Stimulated activated CD4-positive, alpha-beta T cell treated with anti-CD3 and anti-CD28 coated beads, Interleukin-2, amount 100 ng/mL, for 48 hours (primary cell): ENCODE measurements around the gene NCKAP5.
"Not testable (repeated sequence)": the region's sequence is repeated elsewhere in the genome, so short reads cannot be mapped to it uniquely, and the experiment has no call there.

Experiments used
- DNase-seq, 2 donors: peaks; one replicate each; pipeline ENCODE4 v3.0.0-alpha.2; 2020

The NCKAP5 gene

DNA sequence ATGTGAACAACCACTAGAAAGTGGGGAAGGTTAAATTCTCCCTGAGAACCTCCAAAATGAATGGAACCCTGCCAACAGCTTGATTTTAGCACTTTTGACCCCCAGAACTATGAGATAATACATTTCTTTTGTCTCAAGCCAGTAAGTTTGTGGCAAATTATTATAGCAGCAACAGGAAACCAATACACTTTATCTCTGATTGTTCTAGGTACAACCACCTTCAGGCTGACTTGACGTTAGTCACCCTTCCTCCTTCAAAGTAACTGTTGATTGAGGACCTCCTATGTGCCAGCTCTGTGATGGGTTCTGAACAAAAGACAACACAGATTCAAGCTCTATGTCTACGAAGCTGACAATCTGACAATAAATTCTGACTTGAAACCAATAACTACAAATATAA is 318.9 kb downstream of the NCKAP5 start:
- no peak for DNase-seq

DNA sequence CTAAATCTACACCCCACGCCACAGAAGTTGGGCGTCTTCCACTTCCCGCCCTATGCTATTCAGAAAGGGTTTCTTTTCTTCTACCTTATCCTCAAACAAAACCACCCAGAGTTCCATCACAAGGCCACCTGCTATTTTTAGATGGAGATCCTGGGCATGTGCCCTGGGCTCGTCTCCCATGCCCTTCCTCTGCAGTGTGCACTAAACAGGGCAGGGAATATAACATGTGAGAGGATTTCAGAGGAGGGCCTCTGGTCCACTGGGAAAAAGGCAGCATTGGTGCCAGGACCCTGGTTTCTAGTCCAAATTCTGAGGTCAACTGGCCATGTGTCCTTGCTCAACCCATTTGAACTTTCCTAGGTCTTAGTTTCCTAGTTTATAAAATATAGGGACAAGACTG is 320.0 kb downstream of the NCKAP5 start:
- no peak for DNase-seq

GRCh38 chr2:133247631-133248030 is 320.6 kb downstream of the NCKAP5 start:
- DNase-seq, result no peak

- no peak for DNase-seq
Observed at GRCh38 chr2:133241224-133241571, 327.1 kb downstream of the NCKAP5 start.

- DNase-seq, result no peak
Observed at GRCh38 chr2:133240491-133241223, 327.6 kb downstream of the NCKAP5 start.

DNA sequence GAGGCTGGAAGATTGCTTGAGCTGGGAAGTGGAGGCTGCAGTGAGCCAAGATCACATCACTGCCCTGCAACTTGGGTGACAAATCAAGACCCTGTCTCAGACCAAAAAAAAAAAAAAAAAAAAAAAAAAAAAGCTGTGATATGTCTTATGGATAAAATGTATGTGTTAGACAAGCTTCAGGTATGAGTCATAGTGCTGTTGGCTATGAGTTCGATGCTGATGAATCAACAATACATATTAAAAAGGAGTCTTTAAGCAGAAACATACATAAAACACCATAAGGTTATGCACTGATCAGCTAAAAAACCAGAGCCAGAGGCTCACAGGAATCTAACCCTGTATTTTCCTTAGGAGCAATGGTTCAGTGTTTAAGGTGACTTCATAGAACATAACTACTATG is 332.3 kb downstream of the NCKAP5 start:
- no peak for DNase-seq

DNA sequence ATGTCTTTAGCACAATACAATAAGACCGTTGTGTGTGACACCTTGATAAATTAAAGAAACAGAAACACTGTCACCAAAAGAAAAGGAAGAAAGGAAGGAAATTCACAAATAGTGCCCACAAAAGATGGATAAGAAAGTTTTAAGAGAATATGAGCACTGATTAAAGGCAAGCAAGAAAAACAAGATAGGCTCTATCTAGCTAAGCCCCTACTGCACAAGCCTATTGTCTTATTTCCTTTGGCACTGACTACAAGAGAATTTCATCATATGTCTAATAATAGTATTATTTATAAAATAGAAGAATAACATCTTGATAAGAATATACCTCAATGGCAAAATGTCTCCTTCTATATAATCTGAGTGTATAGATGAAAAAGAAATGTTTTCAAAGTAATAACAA is 335.7 kb downstream of the NCKAP5 start:
- no peak for DNase-seq

- DNase-seq, result no peak
Observed at GRCh38 chr2:133231264-133231663, 337.0 kb downstream of the NCKAP5 start.

- no peak for DNase-seq
Observed at GRCh38 chr2:133229974-133230373, 338.3 kb downstream of the NCKAP5 start.

GRCh38 chr2:133223226-133223625 is 345.0 kb downstream of the NCKAP5 start:
- no peak for DNase-seq

- no peak for DNase-seq
Observed at GRCh38 chr2:133221398-133221797, 346.9 kb downstream of the NCKAP5 start.

DNA sequence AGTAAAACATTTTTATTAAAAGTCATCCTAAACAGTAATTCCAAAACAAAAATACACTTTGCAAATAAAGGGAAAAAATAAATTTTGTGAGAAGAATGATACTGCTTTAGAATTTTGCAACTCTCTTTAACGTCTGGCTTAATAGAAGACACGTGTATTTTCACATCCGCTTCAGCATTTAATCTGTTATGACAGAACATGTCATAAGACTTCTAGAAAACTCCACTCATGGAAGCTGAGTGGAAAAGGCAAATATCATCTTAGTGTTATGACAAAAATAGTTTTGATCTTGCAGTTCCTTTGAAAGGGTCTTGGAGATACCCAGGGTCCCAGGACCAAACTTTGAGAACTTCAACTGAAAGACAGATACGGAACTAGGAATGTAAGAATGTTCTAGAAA is 350.1 kb downstream of the NCKAP5 start:
- no peak for DNase-seq

GRCh38 chr2:133215477-133215876 is 352.8 kb downstream of the NCKAP5 start:
- DNase-seq, result no peak

DNA sequence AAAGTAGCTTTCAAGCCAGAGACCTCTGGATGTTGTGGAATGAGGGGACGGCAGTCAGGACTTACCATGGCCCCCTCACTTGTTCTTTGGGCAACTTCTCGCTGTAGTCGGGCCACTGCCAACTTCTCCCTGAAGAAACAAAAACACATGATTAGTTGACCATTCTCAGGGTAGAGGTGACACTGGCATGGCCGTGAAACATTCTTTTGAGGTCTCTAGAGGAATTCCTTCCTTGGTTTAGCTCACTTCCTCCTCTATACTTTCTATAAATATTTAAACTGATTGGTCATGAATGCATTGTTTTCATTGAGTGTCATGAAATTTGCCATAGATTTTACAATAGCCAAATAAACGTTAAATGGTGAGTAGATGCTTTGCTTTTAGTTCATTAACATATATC is 354.6 kb downstream of the NCKAP5 start:
- DNase-seq, result no peak

GRCh38 chr2:133209325-133209724 is 358.9 kb downstream of the NCKAP5 start:
- no peak for DNase-seq

DNA sequence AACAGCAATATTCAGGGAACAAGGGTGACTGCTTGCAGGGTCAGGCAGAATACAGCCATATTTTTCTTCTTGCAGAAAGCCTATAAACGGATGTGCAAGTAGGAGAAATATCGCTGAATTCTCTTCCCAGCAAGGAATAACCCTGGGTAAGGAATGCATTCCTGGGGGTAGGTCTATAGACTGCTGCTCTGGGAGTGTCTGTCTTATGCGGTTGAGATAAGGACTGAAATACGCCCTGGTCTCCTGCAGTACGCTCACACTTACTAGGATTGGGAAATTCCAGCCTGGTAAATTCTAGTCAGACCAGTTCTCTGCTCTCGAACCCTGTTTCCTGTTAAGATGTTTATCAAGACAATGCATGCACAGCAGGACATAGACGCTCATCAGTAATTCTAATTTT is 361.6 kb downstream of the NCKAP5 start:
- not testable (repeated sequence) for DNase-seq

GRCh38 chr2:133204421-133204820 is 363.8 kb downstream of the NCKAP5 start:
- no peak for DNase-seq

- no peak for DNase-seq
Observed at GRCh38 chr2:133200684-133201421, 367.4 kb downstream of the NCKAP5 start.

DNA sequence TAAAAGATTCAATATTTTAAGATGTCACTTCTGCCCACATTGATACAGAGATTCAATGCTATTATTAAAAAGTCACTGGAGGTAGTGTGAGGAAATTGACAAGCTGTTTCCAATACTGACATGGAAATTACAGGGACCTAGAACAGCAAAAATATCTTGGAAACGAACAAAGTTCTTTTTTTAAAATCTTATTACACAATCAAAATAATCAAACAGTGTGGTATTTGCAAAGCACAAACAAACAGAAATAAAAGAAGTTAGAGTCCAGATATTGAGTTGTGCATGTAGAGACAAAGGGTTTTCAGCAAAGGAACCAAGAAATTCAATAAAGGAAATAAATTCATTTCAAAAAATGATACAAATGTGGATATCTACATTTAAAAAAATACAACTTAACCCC is 369.6 kb downstream of the NCKAP5 start:
- no peak for DNase-seq

DNA sequence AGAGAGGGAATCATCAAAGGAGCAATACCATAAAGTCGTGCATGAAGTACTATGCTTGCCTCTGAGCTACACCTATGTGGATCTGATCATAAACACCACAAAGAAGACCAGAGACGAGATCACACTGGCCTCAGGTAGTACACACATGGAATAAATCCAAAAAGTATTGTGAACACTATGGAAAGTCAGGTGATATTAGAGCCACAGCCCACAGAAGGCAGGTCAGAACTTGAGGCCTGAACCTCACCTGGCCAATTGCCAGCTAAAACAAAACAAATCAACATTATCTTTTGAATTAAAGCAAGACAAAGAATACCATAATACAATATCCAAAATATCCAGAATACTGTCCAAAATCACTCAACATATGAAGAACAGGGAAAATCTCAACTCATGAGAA is 371.1 kb downstream of the NCKAP5 start:
- DNase-seq, result no peak

DNA sequence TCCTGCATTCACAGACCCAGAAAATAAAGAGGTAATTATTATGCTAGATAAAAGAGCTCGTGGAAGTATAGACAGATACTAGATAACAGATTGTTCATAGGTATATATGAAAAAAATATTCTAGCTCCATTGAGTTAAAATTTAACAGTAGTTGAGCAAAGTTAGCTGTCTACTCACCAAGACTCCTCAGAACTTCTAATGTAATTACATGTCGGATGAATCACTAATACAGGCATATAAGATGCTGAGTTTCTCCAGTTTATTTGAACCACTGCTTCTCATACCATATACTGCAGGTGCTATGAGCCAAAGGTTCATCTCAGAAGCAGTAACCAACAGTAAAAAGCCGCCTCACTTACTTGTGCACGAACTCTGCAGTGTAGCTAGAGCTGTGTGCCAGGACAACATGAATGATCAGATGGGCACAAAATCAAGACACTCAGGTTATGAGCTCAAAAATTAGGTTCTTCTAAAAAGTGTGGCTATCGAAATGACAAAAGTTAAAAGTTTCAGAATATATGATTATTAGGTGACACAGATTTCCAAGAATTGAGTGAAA is 373.4 kb downstream of the NCKAP5 start:
- DNase-seq, result no peak

DNA sequence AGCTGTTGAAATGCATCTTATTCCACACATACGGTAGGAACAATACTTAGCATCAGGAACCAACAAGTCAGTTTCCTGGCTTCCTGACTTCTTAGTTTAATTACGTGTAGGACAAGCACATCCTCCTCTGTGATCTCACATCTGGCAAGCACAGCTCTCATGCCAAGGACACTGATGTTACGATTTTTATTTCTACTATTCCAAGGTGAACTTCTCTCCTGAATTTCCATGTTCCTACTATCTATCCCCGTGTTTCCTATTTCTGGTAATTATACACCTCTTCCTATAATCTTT is 374.0 kb downstream of the NCKAP5 start:
- DNase-seq, result no peak

DNA sequence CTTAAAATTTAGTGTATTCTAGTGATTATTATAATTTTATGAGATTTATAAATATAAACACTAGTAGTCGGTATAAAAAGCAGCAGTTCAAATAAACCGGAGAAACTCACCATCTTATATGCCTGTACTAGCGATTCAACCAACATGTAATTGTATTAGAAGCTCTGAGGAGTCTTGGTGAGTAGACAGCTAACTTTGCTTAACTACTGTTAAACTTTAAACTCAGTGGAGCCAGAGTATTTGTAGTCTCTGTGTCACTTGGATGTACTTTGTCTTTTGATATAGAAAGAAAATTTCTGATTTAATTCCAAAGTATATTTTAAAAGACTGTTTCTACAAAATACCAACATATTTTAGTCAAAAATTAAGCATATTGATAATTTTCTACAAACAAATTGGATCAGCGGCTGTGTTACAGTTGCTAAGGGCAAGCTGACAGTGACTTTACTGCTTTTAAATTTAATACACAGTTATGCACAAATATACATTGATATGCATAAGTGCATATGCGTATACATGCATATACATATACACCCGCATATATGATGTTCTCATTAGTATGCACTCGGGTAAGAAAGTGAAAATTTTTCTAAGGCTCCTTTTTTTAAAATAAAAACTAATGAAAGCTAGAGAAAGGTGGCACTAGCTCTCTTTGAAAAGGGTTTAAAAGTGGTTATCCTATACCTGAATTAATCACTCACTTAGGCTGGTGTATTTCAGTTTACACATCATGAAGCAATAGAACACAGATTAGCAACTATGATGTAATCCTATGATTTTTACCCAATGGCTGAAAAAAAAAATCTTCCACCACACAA is 374.5 kb downstream of the NCKAP5 start:
- DNase-seq, result no peak

GRCh38 chr2:133192028-133192427 is 376.2 kb downstream of the NCKAP5 start:
- no peak for DNase-seq
